Psoas muscle (tissue), 8 donors: ENCODE measurements around the gene EGFLAM. TPM values are rescaled to one million over a fixed set of nuclear protein-coding genes. Genes with fewer than 3 reads are reported as not detected.

ENCODE experiments used
- ATAC-seq, 4 donors: fragments of 200-7000 bp; cut with Tn5 transposase; one replicate each; pipeline ENCODE4 v1.9.1; 2020; ENCODE audit warnings: moderate library complexity in 3 of 4, mild to moderate bottlenecking in 2 of 4
- DNase-seq, 2 donors: peaks; one replicate each; pipeline ENCODE4 v3.0.0-alpha.2; 2020
- H3K27ac ChIP-seq: fragments of 200-600 bp; one replicate; pipeline ENCODE4 v1.8.0; 2022
- H3K27me3 ChIP-seq, 3 donors: fragments of 200-600 bp in 1 of 3; one replicate each; pipeline versions ENCODE4 v1.6.1 to v1.8.0; 2013 to 2022; ENCODE audit warnings: low read length in 2 of 3, mild to moderate bottlenecking in 2 of 3, moderate library complexity in 1 of 3; ENCODE audit not compliant: insufficient read depth in 3 of 3
- H3K36me3 ChIP-seq, 2 donors: fragments of 200-600 bp in 1 of 2; one replicate each; pipeline versions ENCODE4 v1.6.1 to v1.8.0; 2013 to 2022; ENCODE audit warnings: low read depth in 1 of 2, mild to moderate bottlenecking in 1 of 2, moderate library complexity in 1 of 2; ENCODE audit not compliant: insufficient read depth in 1 of 2
- H3K4me1 ChIP-seq: fragments of 200-600 bp; one replicate; pipeline ENCODE4 v1.8.0; 2022
- H3K4me3 ChIP-seq: fragments of 200-600 bp; one replicate; pipeline ENCODE4 v1.8.0; 2022; ENCODE audit warnings: mild to moderate bottlenecking
- H3K9me3 ChIP-seq: fragments of 200-600 bp; one replicate; pipeline ENCODE4 v1.8.0; 2022
- WGBS, 3 donors: extraction: QIAGEN DNeasy Blood & Tissue Kit; methylation state at CpG; one replicate each; pipeline versions ENCODE4 v1.1.6 to v1.1.7; 2013; 5-methylcytosine and 5-hydroxymethylcytosine counted together
- intact Hi-C, 2 donors: fragments of 100-400 bp; cut with DNase I; formaldehyde crosslinking; loops; one replicate each; pipeline versions ENCODE4 v1.11.0 to v1.14.2; 2022
- polyA plus RNA-seq, 3 donors: library from polyadenylated mRNA; stranded (reverse); fragments of 200-250 nt; gene quantifications; one replicate each; pipeline ENCODE4 v1.2.3, GENCODE V29; 2013
- total RNA-seq, 4 donors: library from RNA; stranded (reverse); fragmentation: NEBNext Ultra II Directional in 2 of 4; extraction: Animal tissue kit (Norgen Biotek cat#: 25700) in 2 of 4; gene quantifications; one replicate each; pipeline versions ENCODE4 v1.2.1 to v1.2.4, GENCODE V29; 2021 to 2023
- TF ChIP-seq, protein P1 (sequence below): fragments of 200-600 bp; IDR thresholded peaks from one replicate; pipeline ENCODE4 v1.8.0; 2022; ENCODE audit warnings: antibody characterized with exemption
- donor health status: healthy with polysubstance abuse.
- donor health status: DM: no; HTN: no; CAD: no; lungs with moderate emphysema.
- donor health status: Bipolar disorder and iron deficiency.
- donor health status: healthy.
- donor health status: DM: yes; HTN: yes; CAD: no.
- donor health status: DM: no; HTN: no; CAD: no.
- donor health status: DM: no; HTN: no; CAD: no.
- donor health status: DM: yes; HTN: yes; CAD: no.

The EGFLAM gene
- total and polyA plus RNA-seq, 7 donors = 16.0 to 53.8 (median 35.3) TPM

DNA sequence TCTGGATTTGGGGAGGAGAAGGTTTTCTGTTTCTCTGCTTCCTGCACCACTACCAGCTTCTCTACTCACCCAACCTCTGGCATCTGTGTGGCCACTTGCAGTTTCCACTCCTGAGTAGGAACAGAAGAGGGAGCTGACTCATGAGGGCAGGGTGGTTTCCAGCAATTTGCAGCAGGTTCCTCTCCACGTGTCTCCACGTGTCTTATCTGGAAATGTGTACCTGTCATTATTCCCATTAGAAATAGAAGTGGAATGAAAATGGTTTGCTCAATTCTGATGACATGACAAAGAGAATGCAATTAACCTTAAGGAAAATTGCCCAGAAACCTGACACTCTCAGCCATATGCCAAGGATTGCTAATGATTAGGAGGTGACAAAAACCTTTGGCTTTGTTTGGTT, 33.0 kb downstream of the EGFLAM start:
- H3K27me3 ChIP-seq = no peaks in the 10 kb centered on the region
- H3K9me3 ChIP-seq = no peaks in the 10 kb centered on the region
- intact Hi-C loops = no loop called here
- H3K36me3 ChIP-seq = no peaks in the 10 kb centered on the region
- TF ChIP-seq, protein P1, sequence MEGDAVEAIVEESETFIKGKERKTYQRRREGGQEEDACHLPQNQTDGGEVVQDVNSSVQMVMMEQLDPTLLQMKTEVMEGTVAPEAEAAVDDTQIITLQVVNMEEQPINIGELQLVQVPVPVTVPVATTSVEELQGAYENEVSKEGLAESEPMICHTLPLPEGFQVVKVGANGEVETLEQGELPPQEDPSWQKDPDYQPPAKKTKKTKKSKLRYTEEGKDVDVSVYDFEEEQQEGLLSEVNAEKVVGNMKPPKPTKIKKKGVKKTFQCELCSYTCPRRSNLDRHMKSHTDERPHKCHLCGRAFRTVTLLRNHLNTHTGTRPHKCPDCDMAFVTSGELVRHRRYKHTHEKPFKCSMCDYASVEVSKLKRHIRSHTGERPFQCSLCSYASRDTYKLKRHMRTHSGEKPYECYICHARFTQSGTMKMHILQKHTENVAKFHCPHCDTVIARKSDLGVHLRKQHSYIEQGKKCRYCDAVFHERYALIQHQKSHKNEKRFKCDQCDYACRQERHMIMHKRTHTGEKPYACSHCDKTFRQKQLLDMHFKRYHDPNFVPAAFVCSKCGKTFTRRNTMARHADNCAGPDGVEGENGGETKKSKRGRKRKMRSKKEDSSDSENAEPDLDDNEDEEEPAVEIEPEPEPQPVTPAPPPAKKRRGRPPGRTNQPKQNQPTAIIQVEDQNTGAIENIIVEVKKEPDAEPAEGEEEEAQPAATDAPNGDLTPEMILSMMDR = no peak
- 50 to 62% (median 50%) methylated on average over 2 of the region's 2 CpGs for WGBS, 3 donors
- no peak overlapping the region for H3K27ac ChIP-seq
- no peaks in the 10 kb centered on the region for H3K4me1 ChIP-seq
- H3K4me3 ChIP-seq = no peak overlapping the region
- ATAC-seq = no peak
- no peak for DNase-seq

DNA sequence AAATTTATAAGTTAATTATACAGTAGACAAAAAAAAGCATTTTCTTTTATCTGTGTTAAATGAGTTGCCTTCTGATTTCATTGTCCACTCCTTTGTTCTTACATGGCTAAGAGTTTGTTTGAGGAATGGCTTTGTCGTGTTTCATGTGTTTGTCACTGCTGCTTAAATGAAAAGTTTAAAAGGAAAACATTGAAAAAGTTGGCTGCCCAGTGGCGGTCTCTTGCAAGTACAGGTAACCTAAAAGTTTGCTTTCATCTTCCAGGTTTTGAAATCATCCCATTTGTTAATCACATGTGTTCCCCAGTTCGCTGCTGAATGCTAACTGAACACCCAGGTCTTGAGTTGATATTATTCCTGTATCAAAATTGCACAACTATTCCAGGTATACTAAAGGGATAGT, 33.9 kb downstream of the EGFLAM start:
- no peak for ATAC-seq
- Histone ChIP-seq H3K27me3 (no peaks in the 10 kb centered on the region), H3K4me3 (no peak overlapping the region), H3K27ac (no peak overlapping the region), H3K4me1 (no peaks in the 10 kb centered on the region), H3K36me3 (no peaks in the 10 kb centered on the region), H3K9me3 (no peaks in the 10 kb centered on the region)
- DNase-seq = no peak
- intact Hi-C loops = no loop called here
- TF ChIP-seq, protein P1 = no peak
- 79 to 83% (median 80%) methylated on average over 3 of the region's 3 CpGs for WGBS, 3 donors

DNA sequence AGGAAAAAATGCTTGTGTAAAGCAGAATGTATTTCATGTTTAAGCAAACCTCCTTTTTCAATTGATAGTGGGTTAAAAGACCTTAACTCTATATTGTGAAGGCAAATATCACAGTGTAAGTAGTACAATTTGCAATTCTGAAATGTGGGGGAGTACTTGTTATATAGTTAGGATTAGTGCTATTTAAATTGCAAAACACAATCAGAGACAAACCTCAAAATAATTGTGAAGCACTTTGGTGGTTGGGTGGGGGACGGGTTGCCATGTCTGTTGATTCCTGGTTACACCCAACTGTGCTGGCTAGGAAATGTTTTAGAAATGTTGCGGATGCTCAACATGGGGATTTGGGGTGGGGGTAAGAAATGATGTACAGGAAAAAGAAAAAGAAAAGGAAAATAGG, 37.4 kb downstream of the EGFLAM start:
- 84 to 89% (median 89%) methylated on average over 2 of the region's 2 CpGs for WGBS, 3 donors
- Histone ChIP-seq H3K9me3 (no peaks in the 10 kb centered on the region), H3K27me3 (no peaks in the 10 kb centered on the region), H3K36me3 (no peaks in the 10 kb centered on the region), H3K4me1 (no peaks in the 10 kb centered on the region), H3K27ac (no peak overlapping the region), H3K4me3 (no peak overlapping the region)
- no peak for DNase-seq
- no peak for ATAC-seq
- TF ChIP-seq, protein P1 = no peak
- intact Hi-C loops = no loop called here

DNA sequence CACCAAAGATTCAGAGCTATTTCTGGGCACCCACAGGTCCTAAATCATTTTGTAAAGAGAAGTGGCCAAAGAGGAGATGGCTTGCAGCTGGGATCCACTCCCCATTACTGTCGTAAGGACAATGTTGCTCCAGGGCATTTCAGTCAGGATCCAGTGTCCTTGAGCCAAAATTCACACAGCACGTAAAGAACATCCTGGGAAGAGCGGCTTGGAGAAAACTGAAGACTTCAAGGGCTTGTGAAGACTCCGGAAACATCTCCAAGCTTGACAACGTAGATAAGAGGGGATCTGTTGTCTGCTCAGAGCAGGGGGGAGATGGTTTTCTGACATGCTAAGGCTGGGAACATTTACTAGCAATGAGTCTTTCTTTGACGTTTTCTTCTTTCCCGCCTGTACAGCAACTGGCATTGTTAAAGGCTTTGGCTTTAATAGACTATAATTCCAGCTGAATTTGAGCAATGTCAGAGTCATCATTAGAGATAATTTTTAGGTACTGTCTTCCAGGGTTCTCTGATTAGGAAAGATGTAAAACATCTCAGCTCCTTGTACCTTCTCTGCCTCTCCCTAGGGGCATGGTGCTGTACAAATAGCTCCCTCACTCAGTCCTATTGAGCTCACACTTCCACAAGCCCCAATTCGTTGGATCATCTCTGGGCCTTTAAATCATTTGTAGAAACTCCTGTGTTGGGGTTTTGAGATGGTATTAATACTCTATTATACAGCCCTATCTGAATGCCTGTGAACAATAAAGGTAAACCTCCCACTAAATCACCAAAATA, 39.7 kb downstream of the EGFLAM start:
- no peak overlapping the region for H3K4me3 ChIP-seq
- ATAC-seq (no peak), DNase-seq (no peak)
- TF ChIP-seq, protein P1 = no peak
- WGBS, 3 donors = 44 to 46% (median 45%) methylated on average over 8 of the region's 8 CpGs
- no peaks in the 10 kb centered on the region for H3K36me3 ChIP-seq
- H3K4me1 ChIP-seq = no peaks in the 10 kb centered on the region
- H3K27me3 ChIP-seq = no peaks in the 10 kb centered on the region
- no peak overlapping the region for H3K27ac ChIP-seq
- intact Hi-C loops = no loop called here
- no peaks in the 10 kb centered on the region for H3K9me3 ChIP-seq

DNA sequence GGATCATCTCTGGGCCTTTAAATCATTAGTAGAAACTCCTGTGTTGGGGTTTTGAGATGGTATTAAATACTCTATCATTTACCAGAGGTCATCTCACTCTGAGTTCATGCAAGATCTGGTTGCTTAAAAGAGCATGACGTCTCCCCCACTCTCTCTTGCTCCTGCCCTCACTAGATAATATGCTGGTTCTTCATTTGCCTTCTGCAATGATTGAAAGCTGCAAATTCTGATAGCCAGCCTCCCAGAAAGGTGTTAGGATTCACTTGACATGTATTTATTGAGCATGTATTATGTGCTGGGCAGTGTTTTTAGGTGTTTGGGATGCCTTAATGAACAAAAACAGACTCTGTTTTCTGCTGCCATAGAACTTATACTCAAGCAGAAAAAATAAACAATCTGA, 41.2 kb downstream of the EGFLAM start:
- no peak for DNase-seq
- 62 to 81% (median 71%) methylated on average over 1 of the region's 1 CpG for WGBS, 3 donors
- TF ChIP-seq, protein P1 = no peak

More for the DNA sequence above, 41.2 kb downstream of the EGFLAM start:
- Histone ChIP-seq H3K27ac (no peak overlapping the region), H3K9me3 (peaks cover 4% of the 10 kb centered on the region), H3K36me3 (no peaks in the 10 kb centered on the region), H3K4me3 (no peak overlapping the region), H3K4me1 (no peaks in the 10 kb centered on the region), H3K27me3 (no peaks in the 10 kb centered on the region)
- no peak for ATAC-seq
- intact Hi-C loops = no loop called here
